ENCODE results near the gene ACAP2.

DNA sequence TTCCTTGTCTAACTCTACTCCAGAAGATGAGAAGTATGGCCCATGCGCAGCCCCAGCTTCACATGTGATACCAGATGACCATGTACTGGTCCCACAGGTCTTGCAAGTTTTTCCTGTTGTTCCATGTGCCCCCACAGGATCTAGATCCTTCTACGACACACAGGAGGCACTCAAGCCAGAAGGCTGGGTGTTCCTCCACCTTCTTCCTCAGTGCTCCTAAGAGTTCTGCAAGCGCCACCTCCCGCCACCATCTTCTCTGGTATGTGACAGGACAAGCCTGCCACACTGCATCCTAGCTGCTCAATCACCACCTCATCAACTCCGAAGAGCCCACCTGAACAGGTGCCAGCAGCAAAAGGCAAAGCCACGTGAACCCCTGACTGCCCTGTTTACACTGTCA lies 214.9 kb downstream of the ACAP2 start:
- TF ChIP-seq, protein P1, sequence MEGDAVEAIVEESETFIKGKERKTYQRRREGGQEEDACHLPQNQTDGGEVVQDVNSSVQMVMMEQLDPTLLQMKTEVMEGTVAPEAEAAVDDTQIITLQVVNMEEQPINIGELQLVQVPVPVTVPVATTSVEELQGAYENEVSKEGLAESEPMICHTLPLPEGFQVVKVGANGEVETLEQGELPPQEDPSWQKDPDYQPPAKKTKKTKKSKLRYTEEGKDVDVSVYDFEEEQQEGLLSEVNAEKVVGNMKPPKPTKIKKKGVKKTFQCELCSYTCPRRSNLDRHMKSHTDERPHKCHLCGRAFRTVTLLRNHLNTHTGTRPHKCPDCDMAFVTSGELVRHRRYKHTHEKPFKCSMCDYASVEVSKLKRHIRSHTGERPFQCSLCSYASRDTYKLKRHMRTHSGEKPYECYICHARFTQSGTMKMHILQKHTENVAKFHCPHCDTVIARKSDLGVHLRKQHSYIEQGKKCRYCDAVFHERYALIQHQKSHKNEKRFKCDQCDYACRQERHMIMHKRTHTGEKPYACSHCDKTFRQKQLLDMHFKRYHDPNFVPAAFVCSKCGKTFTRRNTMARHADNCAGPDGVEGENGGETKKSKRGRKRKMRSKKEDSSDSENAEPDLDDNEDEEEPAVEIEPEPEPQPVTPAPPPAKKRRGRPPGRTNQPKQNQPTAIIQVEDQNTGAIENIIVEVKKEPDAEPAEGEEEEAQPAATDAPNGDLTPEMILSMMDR (IDR thresholded peaks at IDR 0.05 in 8 of 11, conservative IDR thresholded peaks at IDR 0.05 in 3 of 11): no peak
- TF ChIP-seq POLR2A (IDR thresholded peaks at IDR 0.05) (no peak), POLR2AphosphoS5 (IDR thresholded peaks at IDR 0.05) (no peak)

Measured in spleen (tissue), 7 donors.